NCI-H345 (cell line): ENCODE measurements around the gene MS4A3.
"Not testable (repeated sequence)": the region's sequence is repeated elsewhere in the genome, so short reads cannot be mapped to it uniquely, and the experiment has no call there.

Experiments used
- DNase-seq: peaks from one replicate; lab custom pipeline; 2025; lab: John Stamatoyannopoulos, UW

The MS4A3 gene

GRCh38 chr11:60095477-60096120, 39.1 kb downstream of the MS4A3 start:
- no peak for DNase-seq

GRCh38 chr11:60097189-60097588, 40.7 kb downstream of the MS4A3 start:
- no peak for DNase-seq

DNA sequence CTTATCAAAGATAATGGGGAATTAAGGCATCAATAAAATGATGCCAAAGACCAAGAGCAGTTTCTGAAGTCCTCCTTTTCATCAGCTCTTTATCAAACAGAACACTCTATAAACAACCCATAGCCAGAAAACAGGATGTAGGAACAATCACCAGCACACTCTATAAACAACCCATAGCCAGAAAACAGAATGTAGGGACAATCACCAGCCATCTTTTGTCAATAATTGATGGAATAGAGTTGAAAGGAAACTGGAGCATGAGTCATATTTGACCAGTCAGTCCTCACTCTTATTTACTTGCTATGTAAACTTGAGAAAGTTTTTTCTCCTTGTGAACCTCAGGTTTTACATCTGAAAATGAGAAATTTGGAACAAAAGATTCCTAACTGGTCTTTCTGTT, 42.0 kb downstream of the MS4A3 start:
- DNase-seq, result no peak

- DNase-seq, result no peak
These were observed 44.1 kb downstream of the MS4A3 start for GRCh38 chr11:60100516-60100915.

GRCh38 chr11:60101368-60101767, 44.9 kb downstream of the MS4A3 start:
- DNase-seq, result not testable (repeated sequence)

- DNase-seq, result not testable (repeated sequence)
These were observed 48.1 kb downstream of the MS4A3 start for GRCh38 chr11:60104471-60105115.

DNA sequence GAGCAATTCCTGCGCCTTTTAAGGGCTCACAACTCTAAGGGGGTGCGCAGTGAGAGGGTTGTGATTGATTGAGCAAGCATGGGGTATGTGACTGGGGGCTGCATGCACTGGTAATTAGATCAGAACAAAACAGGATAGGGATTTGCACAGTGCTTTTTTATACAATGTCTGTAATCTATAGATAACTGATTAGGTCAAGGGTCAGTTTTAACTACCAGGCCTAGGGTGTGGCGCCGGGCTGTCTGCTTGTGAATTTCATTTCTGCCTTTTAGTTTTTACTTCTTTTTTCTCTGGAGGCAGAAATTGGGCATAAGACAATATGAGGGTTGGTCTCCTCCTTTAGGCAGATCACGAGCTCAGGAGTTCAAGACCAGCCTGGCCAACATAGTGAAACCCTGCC, 52.2 kb downstream of the MS4A3 start:
- not testable (repeated sequence) for DNase-seq

DNA sequence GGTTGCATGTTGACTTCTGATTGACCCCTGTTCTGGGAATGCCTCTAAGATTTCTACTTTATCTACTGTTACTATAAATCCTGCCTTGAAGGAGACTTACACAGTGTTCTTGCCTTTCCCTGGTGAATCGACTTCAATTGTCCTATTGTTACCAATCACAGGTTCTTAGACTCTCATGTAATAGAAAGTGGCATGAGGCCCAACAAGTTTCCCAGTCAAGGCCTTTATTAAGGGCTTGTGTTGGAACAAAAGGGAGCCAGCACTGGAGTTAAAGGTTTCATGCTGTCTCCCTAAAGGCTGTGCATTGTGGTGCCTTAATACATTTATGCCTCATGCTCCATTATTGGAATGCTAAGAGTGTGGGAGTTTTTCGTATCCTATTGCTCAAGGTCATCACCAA, 55.3 kb downstream of the MS4A3 start:
- no peak for DNase-seq

DNA sequence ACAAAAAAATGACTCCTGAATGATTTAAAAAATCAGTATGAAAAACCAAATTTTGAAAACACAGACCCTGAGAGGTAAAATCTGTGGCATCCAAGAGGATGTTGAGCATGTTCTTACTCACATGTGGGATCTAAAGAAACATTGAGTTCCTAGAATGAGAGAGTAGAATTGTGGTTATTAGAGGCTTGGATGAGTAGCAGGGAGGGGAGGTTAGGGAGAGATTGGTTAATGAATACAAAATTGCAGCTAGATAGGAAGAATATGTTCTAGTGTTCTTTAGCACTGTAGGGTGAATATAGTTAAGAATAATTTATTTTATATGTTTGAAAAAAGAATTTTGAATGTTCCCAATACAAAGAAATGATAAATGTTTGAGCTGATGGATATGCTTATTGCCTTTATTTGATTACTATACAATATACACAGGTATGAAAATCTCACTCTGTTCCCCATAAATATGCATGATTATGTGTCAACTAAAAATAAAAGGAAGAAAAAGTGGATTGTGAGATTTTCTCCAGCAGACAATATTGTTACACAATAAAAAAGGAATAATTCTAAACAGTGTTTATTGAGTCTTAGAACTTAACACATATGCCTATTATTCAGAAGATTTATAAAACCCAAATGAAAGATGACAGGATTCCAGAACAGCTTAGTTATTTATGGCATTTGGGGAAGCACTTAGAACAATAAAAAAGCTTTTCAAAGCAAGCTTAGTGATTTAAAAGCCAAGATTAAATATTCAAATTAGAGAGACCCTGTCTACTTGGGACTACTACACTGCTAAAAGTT, 60.7 kb downstream of the MS4A3 start:
- DNase-seq, result no peak

DNA sequence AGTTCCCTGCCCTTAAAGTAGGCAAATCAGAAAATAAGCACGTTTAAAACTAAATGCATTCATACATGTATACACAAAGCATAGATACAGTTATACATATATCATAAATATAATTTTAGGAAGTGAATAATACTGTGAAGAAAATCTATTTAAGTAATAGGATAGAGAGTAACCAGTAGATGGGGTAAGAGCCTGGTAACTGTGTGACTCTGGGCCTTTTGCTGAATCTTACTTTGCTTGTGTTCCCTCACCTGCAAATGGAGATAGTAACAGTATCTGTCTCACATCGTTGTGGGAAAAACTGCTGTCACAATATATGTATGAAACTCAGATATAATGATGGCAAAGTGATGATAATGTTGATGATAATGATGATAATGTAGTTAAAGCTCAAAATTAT, 61.9 kb downstream of the MS4A3 start:
- DNase-seq, result no peak

GRCh38 chr11:60119710-60120109, 63.2 kb downstream of the MS4A3 start:
- DNase-seq, result no peak
